B cell (primary cell): Measurements from ENCODE around the gene CATSPERD. TPM values are rescaled to one million over a fixed set of nuclear protein-coding genes. Genes with fewer than 3 reads are reported as not detected.

Experiments
- ATAC-seq: fragments of 200-7000 bp; cut with Tn5 transposase; one replicate; pipeline ENCODE4 v1.10.0; 2021; ENCODE audit warnings: low read depth, mild to moderate bottlenecking, moderate number of reproducible peaks, moderate library complexity
- CTCF ChIA-PET: fragments of 350-600 bp; sonication (Branson Sonifier 250); formaldehyde crosslinking; loops from one replicate; lab custom pipeline; 2021; ENCODE audit warnings: antibody characterized with exemption, inconsistent platforms; lab: Charles Lee
- POLR2A ChIA-PET: fragments of 350-600 bp; sonication (Branson Sonifier 250); formaldehyde crosslinking; loops from one replicate; lab custom pipeline; 2021; ENCODE audit warnings: antibody characterized with exemption; lab: Charles Lee
- DNase-seq: peaks from one replicate; pipeline ENCODE4 v3.0.0; 2013
- H2AFZ ChIP-seq: 2 replicates; pipeline ENCODE4 v1.6.1; 2012; ENCODE audit warnings: mild to moderate bottlenecking, low read depth, low read length; ENCODE audit not compliant: insufficient read depth, poor library complexity, severe bottlenecking
- H3K27ac ChIP-seq, 2 donors: 1 replicate in 1 of 2; 2 replicates in 1 of 2; pipeline ENCODE4 v1.5.1; 2012 to 2013; ENCODE audit warnings: low read length in 2 of 2, mild to moderate bottlenecking in 2 of 2, moderate library complexity in 1 of 2
- H3K27me3 ChIP-seq, 4 experiments: fragments of 200-600 bp in 1 of 4; sonication (generic) in 1 of 4; replicated peaks in 1 of 4; 1 replicate in 2 of 4; 2 replicates in 2 of 4; pipeline versions ENCODE4 v1.6.1 to v1.7.0; 2013 to 2016; ENCODE audit warnings: low read length in 3 of 4, mild to moderate bottlenecking in 2 of 4, mixed read lengths in 1 of 4, moderate library complexity in 1 of 4; ENCODE audit not compliant: insufficient read depth in 4 of 4, control insufficient read depth in 3 of 4; ENCODE audit errors: control extremely low read depth in 1 of 4
- H3K36me3 ChIP-seq, 2 experiments: replicated peaks in 1 of 2; 1 replicate in 1 of 2; 2 replicates in 1 of 2; pipeline versions ENCODE4 v1.6.1 to v1.7.1; 2013; ENCODE audit warnings: low read length in 1 of 2; ENCODE audit not compliant: insufficient read depth in 2 of 2, control insufficient read depth in 1 of 2; ENCODE audit errors: control extremely low read depth in 1 of 2, extremely low read depth in 1 of 2
- H3K4me1 ChIP-seq, 2 donors: fragments of 200-600 bp in 1 of 2; sonication (generic) in 1 of 2; 1 replicate in 1 of 2; 2 replicates in 1 of 2; pipeline versions ENCODE4 v1.5.1 to v1.6.1; 2013 to 2017; ENCODE audit warnings: low read length in 2 of 2; ENCODE audit not compliant: control insufficient read depth in 2 of 2, insufficient read depth in 2 of 2
- H3K4me2 ChIP-seq: replicated peaks from 2 replicates; pipeline ENCODE3; 2012; ENCODE audit warnings: mild to moderate bottlenecking, low read depth, low read length; ENCODE audit not compliant: poor library complexity, severe bottlenecking
- H3K4me3 ChIP-seq, 5 experiments: fragments of 200-600 bp in 1 of 5; sonication (generic) in 1 of 5; 1 replicate in 3 of 5; 2 replicates in 2 of 5; pipeline versions ENCODE4 v1.5.1 to v1.7.0; 2011 to 2016; ENCODE audit warnings: low read length in 4 of 5, mild to moderate bottlenecking in 4 of 5, low read depth in 2 of 5, control low read depth in 1 of 5, moderate library complexity in 1 of 5; ENCODE audit not compliant: insufficient read depth in 1 of 5; ENCODE audit errors: control extremely low read depth in 1 of 5, extremely low read depth in 1 of 5
- H3K79me2 ChIP-seq: fragments of 200-600 bp; sonication (generic); one replicate; pipeline ENCODE4 v1.6.0; 2016; ENCODE audit warnings: low read length; ENCODE audit not compliant: control insufficient read depth, insufficient read depth
- H3K9ac ChIP-seq: fragments of 200-600 bp; sonication (generic); 2 replicates; pipeline ENCODE4 v1.6.1; 2017; ENCODE audit warnings: mild to moderate bottlenecking, low read length, moderate library complexity
- H3K9me3 ChIP-seq, 3 donors: one replicate each; pipeline versions ENCODE4 v1.6.1 to v1.7.1; 2013; ENCODE audit warnings: low read length in 2 of 3; ENCODE audit not compliant: control insufficient read depth in 2 of 3, insufficient read depth in 1 of 3; ENCODE audit errors: control extremely low read depth in 1 of 3
- H4K20me1 ChIP-seq: 2 replicates; pipeline ENCODE4 v1.6.0; 2012; ENCODE audit warnings: mild to moderate bottlenecking, low read length; ENCODE audit not compliant: insufficient read depth, control insufficient read depth, poor library complexity, severe bottlenecking
- H3K27ac Mint-ChIP-seq: one replicate; pipeline ENCODE4 v1.8.0; 2021; ENCODE audit warnings: mixed read lengths
- H3K27me3 Mint-ChIP-seq: one replicate; pipeline ENCODE4 v1.8.0; 2021; ENCODE audit warnings: mixed read lengths
- H3K4me1 Mint-ChIP-seq: one replicate; pipeline ENCODE4 v1.8.0; 2021; ENCODE audit warnings: mixed read lengths
- H3K4me3 Mint-ChIP-seq: one replicate; pipeline ENCODE4 v1.8.0; 2021; ENCODE audit warnings: mixed read lengths
- H3K9me3 Mint-ChIP-seq: one replicate; pipeline ENCODE4 v1.8.0; 2022; ENCODE audit warnings: mixed read lengths; ENCODE audit not compliant: insufficient read depth
- CTCF ChIP-seq: fragments of 200-600 bp; IDR thresholded peaks from one replicate; pipeline ENCODE4 v1.8.0; 2022; ENCODE audit warnings: antibody characterized with exemption, mild to moderate bottlenecking
- EZH2 ChIP-seq: IDR thresholded peaks from 2 replicates; pipeline ENCODE4 v1.6.1; 2012; ENCODE audit warnings: borderline replicate concordance, low read depth, mild to moderate bottlenecking, moderate library complexity, low read length; ENCODE audit not compliant: insufficient read depth, poor library complexity, severe bottlenecking
- WGBS: methylation state at CpG from one replicate; pipeline ENCODE4 v1.1.5; 2013; ENCODE audit warnings: missing lambda C conversion rate; ENCODE audit not compliant: insufficient coverage; 5-methylcytosine and 5-hydroxymethylcytosine counted together
- intact Hi-C: fragments of 100-400 bp; cut with micrococcal nuclease; formaldehyde crosslinking; loops from one replicate; pipeline ENCODE4 v1.10.0; 2022
- polyA plus RNA-seq: library from polyadenylated mRNA; depleted of rRNA; stranded (reverse); fragments of >200 nt; gene quantifications from 2 replicates; pipeline ENCODE4 v1.2.3, GENCODE V29; 2012
- total RNA-seq, 2 donors: library from RNA; stranded (reverse); fragments of 120-200 nt in 1 of 2; gene quantifications; 1 replicate in 1 of 2; 2 replicates in 1 of 2; pipeline versions ENCODE4 v1.2.3 to v1.2.4, GENCODE V29; 2013 to 2022

The CATSPERD gene
- total and polyA plus RNA-seq, 2 donors (not counting 1 experiment from before 2014, with no cell fraction given) = not detected

GRCh38 chr19:5684694-5685430 is 35.6 kb upstream of the CATSPERD start:
- Histone ChIP-seq H3K9ac (no peak overlapping the region), H3K4me1 (peaks cover 18 to 27% of the 10 kb centered on the region in 2 donors), H3K4me2 (no peak overlapping the region), H3K36me3 (no peaks in the 10 kb centered on the region), H4K20me1 (no peaks in the 10 kb centered on the region), H3K9me3 (peaks cover 0 to 15% (median 0%) of the 10 kb centered on the region in 3 donors), H3K79me2 (peaks cover 3% of the 10 kb centered on the region), H3K27ac (no peak overlapping the region), H3K27me3 (no peaks in the 10 kb centered on the region), H3K4me3 (no peak overlapping the region), H2AFZ (no peak overlapping the region)
- Mint-ChIP-seq H3K4me1 (peaks cover 36% of the 10 kb centered on the region), H3K4me3 (no peak overlapping the region), H3K27me3 (no peaks in the 10 kb centered on the region), H3K27ac (no peak overlapping the region), H3K9me3 (no peaks in the 10 kb centered on the region)
- ChIA-PET CTCF (no interaction called here), POLR2A (no interaction called here)
- no peak for ATAC-seq
- DNase-seq = no peak
- 94% methylated on average over 19 of the region's 22 CpGs for WGBS
- TF ChIP-seq CTCF = no peak
- TF ChIP-seq EZH2 = no peak
- intact Hi-C loops = loop anchor here (5.0 to 10.0 kb wide), 2 partner anchors 1662 to 1920 kb away; partner anchors contain the start of genes APBA3, ARHGEF18 and MRPL54

DNA sequence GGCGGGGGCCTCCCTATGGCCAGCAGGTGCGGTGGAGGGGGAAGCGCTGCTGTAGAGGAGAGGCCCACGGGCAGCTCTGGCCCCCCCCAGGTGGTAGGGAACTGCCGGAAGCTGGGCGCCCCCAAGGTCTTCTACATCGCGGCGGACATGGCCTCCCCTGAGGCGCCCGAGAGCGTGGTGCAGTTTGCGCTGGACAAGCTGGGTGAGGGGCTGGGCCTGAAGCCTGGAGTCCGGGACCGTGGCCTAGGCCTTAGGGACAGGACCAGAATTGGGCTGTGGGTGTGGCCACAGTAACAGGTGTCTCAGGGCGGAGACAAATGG is 34.2 kb upstream of the CATSPERD start:
- Histone ChIP-seq H3K79me2 (peaks cover 13% of the 10 kb centered on the region), H3K9ac (peak overlapping the region; percentile 70), H3K4me2 (peak overlapping the region; percentile 83), H3K4me3 (peak overlapping the region in 4 of 5 experiments; percentile 44 to 71 (median 68)), H3K9me3 (peaks cover 0 to 13% (median 0%) of the 10 kb centered on the region in 3 donors), H3K27me3 (no peaks in the 10 kb centered on the region), H4K20me1 (peaks cover 13% of the 10 kb centered on the region), H3K27ac (peak overlapping the region; percentile 56 to 76), H2AFZ (peak overlapping the region; percentile 80), H3K36me3 (no peaks in the 10 kb centered on the region), H3K4me1 (peaks cover 13 to 32% of the 10 kb centered on the region in 2 donors)
- Mint-ChIP-seq H3K4me3 (peak overlapping the region; percentile 93), H3K9me3 (no peaks in the 10 kb centered on the region), H3K4me1 (peaks cover 42% of the 10 kb centered on the region), H3K27me3 (no peaks in the 10 kb centered on the region), H3K27ac (peak overlapping the region; percentile 92)
- ChIA-PET CTCF (interaction anchor here (1.5 to 1.6 kb wide), 5 partner anchors 10 to 65 kb away, joined by 3 to 10 read pairs (median 3); partner anchors contain the start of genes CATSPERD and LONP1), POLR2A (interaction anchor here (0.6 to 1.9 kb wide), 5 partner anchors 9 to 1924 kb away, joined by 3 to 13 read pairs (median 4); partner anchors contain the start of genes LONP1, SAFB and SAFB2)
- 6% methylated on average over 16 of the region's 16 CpGs for WGBS
- no peak for DNase-seq
- ATAC-seq = no peak
- intact Hi-C loops = loop anchor here (5.0 to 10.0 kb wide), 2 partner anchors 1661 to 1921 kb away; partner anchors contain the start of genes APBA3, ARHGEF18 and MRPL54
- TF ChIP-seq CTCF (no peak), EZH2 (no peak)
